Stimulated activated CD4-positive, alpha-beta T cell treated with anti-CD3 and anti-CD28 coated beads, Interleukin-1b, Interleukin-23, amount 100 ng/mL, for 24 hours (primary cell): ENCODE data around the gene CNDP1.

Source experiments
- DNase-seq, 4 experiments: peaks; one replicate each; pipeline ENCODE4 v3.0.0-alpha.2; 2020; ENCODE audit warnings: low read depth in 4 of 4, low spot score in 1 of 4

The CNDP1 gene

DNA sequence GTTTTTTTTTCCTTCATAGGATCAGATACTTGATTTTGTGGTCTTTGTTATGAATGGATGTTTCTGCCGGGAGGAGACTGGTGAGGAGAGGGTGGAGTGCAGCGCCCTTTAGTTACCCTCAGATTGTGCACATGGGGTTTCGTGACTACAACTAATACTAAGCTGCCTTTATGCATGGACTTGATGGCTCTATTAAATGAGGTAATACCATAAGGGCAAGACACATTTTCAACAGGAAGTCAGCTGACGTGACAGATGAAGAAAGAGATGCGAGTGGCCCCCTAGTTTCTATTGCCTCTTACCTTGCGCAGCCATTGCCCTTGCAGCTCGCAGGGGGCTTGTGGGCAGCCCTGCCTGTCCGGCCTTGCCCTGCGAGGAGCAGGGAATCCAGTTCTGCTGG is 87.8 kb downstream of the CNDP1 start:
- DNase-seq, result no peak

DNA sequence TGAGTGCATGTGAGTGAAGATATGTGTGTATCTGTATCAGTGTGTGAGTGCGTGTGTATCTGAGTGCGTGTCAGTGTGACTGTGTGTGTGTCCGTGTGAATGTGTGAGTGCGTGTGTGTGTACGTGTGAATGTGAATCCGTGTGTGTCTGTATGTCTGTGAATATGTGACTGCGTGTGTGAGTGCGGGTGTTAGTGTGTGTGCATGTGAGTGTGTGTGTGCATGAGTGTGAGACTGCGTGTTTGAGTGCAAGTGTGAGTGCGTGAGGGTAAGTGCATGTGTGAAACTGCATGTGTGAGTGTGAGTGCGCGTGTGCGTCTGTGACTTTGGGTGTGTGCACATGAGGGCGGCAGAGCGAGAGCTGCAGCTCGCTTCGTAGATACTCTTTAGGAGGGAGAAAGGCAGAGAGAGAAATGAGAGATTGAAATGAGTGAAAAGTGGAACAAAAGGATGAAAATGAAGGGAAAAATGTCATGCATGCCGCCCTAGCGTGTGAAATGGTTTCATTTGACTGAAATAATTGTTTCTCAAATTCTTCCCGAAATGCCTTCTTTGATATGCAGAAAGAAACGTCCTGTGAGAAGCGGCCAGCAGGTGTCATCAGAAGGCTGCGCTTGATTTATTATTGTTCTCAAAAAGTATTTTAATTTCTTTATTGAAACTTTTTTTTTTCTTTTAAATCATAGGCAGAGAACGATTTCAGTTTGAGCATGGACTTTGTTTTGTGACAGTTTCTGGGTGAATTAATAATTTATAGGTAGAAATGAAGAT is 88.9 kb downstream of the CNDP1 start:
- no peak for DNase-seq

DNA sequence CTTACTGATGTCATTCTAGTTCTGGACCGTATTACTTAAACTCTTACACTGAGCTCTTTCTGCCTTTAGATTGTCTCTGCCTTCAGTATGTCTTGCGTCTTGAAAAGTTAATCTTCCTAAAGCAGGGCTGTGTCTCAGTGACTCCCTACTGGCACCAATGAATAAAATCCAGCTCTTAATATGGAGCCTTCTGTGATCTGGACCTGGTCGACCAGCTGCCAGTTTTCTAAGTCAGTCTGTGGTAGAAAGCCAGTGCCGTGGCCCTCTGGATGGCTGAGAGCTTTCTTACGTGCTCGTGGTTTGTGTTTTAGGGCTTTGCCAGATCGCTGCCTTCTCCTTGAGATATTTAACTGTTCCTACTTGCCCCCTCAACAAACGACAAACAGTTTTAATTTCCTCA is 90.2 kb downstream of the CNDP1 start:
- DNase-seq, result no peak

DNA sequence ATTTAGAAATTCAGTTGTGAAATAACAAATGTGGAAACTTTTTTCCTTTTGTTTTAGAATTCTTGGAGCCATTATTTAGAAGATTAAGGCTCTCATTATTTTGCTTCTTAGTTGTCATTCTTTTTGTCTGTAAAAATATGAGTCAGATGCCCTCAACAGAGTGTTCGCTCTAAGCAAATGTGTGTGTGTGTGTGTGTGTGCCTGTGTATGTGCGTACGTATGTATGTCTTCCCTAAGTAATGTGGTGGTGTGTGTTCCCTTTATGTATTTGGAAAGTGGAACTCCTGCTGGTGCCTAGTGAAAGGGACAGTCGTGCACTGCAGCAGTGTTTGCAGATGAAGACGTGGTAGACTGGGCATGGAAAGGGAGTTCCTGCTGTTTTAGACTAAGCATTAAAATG is 90.9 kb downstream of the CNDP1 start:
- no peak for DNase-seq

DNA sequence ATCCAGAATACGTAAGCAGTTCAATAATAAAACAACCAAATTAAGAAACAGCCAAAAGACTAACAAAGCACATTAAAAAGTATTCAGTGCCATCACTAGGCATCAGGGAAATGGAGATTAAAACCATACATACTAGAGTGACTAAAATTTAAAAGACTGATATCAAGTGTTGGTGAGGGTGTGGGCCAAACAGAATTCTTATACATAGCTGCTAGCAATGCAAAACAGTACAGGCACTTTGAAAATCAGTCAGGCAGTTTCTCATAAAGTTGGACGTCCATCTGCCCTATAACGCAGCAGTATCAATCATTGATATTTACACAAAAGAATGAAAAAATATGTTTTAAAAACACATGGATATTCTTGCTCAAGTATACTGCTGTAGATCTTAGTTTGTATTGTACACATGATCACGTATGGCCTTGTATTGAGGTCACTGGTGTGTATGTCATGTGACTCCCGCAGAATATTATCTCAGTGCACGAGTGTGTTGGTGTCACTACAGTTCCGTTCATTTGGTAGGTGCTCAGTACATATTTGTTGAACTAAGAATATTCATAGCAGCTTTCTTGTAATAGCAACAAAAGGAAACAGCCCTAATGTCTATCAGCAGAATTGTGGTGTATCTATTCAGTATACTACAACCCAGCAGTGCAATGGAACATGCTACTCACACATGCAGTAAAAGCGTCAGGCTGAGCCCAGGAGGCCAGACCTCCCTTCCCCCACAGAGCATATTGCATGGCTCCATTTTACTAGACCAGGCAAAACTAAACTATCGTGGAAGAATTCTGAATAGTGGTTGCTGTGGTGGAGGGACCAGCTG is 92.0 kb downstream of the CNDP1 start:
- DNase-seq, result no peak

DNA sequence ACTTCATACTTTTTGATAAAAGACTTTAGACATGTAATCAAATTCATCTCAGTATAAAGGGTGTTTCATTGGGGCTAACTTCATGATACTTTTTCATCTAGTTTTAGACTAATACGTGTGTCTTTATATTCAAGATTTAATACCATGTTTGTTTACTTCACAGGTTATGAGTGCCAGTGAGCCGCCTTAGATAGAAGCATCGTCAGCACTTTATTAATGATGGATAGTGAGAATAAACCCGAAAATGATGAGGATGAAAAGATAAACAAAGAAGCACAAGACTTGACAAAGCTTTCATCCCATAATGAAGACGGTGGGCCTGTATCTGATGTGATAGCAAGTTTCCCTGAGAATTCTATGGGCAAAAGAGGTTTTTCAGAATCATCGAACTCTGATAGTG is 96.5 kb downstream of the CNDP1 start:
- no peak for DNase-seq

DNA sequence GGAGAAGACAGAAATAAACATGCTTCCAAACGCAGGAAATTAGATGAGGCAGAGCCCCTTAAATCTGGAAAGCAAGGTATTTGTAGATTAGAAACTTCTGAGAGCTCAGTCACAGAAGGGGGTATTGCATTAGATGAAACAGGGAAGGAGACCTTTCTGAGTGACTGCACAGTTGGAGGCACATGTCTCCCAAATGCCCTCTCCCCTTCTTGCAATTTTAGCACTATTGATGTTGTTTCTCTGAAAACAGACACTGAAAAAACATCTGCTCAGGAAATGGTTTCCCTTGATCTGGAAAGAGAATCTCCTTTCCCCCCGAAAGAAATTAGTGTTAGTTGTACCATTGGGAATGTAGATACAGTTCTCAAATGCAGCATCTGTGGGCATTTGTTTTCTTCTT is 96.9 kb downstream of the CNDP1 start:
- DNase-seq, result no peak

DNA sequence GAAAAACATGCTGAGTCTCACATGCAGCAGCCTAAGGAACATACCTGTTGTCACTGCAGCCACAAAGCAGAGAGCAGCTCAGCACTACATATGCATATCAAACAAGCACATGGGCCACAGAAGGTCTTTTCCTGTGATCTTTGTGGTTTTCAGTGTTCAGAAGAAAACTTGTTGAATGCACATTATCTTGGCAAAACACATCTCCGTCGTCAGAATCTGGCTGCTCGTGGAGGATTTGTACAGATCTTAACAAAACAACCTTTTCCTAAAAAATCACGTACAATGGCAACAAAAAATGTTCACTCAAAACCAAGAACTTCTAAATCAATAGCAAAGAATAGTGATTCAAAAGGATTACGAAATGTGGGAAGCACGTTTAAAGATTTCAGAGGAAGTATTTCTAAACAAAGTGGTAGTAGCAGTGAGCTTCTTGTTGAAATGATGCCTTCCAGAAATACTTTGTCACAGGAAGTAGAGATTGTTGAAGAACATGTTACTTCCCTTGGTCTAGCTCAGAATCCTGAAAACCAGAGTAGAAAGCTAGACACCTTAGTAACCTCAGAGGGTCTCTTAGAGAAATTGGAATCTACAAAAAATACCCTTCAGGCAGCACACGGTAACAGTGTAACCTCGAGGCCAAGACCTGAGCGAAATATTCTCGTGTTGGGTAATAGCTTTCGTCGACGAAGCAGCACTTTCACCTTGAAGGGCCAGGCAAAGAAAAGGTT is 97.5 kb downstream of the CNDP1 start:
- DNase-seq, result no peak

DNA sequence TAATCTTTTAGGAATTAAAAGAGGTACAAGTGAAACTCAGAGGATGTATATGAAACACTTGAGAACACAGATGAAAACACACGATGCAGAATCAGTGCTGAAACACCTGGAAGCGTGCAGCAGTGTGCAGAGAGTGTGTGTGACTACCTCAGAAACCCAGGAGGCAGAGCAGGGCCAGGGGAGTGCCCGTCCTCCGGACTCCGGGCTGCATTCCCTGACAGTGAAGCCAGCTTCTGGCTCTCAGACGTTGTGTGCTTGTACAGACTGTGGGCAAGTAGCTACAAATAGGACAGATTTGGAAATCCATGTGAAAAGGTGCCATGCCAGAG is 98.0 kb downstream of the CNDP1 start:
- DNase-seq, result no peak

DNA sequence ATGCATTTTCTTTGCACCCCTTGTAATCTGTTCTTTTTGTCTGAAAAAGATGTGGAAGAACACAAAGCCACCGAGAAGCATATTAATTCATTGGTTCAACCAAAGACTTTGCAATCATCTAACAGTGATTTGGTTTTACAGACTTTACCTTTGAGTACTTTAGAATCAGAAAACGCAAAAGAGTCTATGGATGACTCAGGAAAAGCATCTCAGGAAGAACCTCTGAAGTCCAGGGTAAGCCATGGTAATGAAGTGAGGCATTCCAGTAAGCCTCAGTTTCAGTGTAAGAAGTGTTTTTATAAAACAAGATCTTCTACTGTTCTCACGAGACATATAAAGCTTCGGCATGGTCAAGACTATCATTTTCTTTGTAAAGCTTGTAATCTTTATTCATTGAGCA is 98.6 kb downstream of the CNDP1 start:
- DNase-seq, result no peak

DNA sequence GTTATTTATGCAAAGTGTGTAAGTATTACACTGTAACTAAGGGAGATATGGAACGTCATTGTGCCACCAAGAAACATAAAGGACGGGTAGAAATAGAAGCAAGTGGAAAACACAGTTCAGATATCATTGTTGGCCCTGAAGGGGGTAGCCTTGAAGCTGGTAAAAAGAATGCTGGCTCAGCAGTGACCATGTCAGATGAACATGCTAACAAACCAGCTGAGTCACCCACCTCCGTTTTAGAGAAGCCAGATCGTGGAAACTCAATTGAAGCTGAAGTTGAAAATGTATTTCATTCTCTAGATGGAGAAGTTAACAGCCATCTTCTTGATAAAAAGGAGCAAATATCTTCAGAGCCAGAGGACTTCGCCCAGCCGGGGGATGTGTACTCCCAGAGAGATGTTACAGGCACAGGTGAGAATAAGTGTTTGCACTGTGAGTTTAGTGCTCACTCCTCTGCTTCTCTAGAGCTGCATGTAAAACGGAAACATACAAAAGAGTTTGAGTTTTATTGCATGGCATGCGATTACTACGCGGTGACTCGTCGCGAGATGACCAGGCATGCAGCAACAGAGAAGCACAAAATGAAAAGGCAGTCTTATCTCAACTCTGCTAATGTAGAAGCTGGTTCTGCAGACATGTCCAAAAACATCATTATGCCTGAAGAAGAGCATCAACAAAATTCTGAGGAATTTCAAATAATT is 99.5 kb downstream of the CNDP1 start:
- DNase-seq, result no peak

DNA sequence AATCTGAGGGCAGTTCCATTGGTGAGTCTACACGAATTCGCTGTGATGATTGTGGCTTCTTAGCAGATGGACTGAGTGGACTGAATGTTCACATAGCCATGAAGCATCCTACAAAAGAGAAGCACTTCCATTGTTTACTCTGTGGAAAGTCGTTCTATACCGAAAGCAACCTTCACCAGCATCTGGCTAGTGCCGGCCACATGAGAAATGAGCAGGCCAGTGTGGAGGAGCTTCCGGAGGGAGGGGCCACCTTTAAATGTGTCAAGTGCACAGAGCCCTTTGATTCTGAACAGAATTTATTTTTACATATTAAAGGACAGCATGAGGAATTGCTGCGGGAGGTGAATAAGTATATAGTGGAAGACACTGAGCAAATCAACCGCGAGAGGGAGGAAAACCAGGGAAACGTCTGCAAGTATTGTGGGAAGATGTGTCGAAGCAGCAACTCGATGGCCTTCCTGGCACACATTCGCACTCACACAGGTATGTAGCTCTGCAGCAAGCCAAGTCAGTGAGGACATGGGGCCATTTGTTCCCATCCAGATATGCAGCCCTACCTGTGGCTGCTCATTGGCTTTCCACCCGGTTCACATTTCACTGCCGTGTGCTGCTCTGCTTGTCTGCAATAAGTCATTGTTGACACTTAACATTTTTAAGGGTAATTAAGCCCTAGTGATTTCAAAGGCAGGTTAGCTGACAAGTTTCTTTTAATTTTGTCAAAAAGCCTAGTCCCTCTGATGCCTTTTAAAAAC is 101.1 kb downstream of the CNDP1 start:
- no peak for DNase-seq
